HG03439 (cell line): ENCODE data around the gene ZNF281.
A peak's percentile ranks its signal among the peaks of the same experiment; 100 is the strongest.
"Not testable (repeated sequence)": the region's sequence is repeated elsewhere in the genome, so short reads cannot be mapped to it uniquely, and the experiment has no call there.

Experiments
- ATAC-seq: cut with Tn5 transposase; IDR thresholded peaks from one replicate; pipeline ENCODE4 v1.9.1; 2021; ENCODE audit warnings: mild to moderate bottlenecking, moderate library complexity; ENCODE audit not compliant: unreplicated experiment

The ZNF281 gene

GRCh38 chr1:200429221-200429751 is 19.4 kb upstream of the ZNF281 start:
- no peak for ATAC-seq

GRCh38 chr1:200428482-200429205 is 18.8 kb upstream of the ZNF281 start:
- ATAC-seq, result no peak

GRCh38 chr1:200427744-200428143 is 17.9 kb upstream of the ZNF281 start:
- ATAC-seq, result no peak

- no peak for ATAC-seq
These were observed 16.4 kb upstream of the ZNF281 start for GRCh38 chr1:200426196-200426595.

- no peak for ATAC-seq
These were observed 13.4 kb upstream of the ZNF281 start for GRCh38 chr1:200423235-200423634.

- ATAC-seq, result no peak
These were observed 12.4 kb upstream of the ZNF281 start for GRCh38 chr1:200422211-200422610.

GRCh38 chr1:200415789-200416593 is 6.2 kb upstream of the ZNF281 start:
- ATAC-seq, result peak; percentile 84

- peak; percentile 49 for ATAC-seq
These were observed 5.4 kb upstream of the ZNF281 start for GRCh38 chr1:200415227-200415626.

GRCh38 chr1:200414657-200415056 is 4.8 kb upstream of the ZNF281 start:
- ATAC-seq, result no peak

- ATAC-seq, result not testable (repeated sequence)
These were observed 3.9 kb upstream of the ZNF281 start for GRCh38 chr1:200413766-200414165.

GRCh38 chr1:200411406-200412257 is 1.8 kb upstream of the ZNF281 start:
- no peak for ATAC-seq

GRCh38 chr1:200410566-200410878 is 686 bp upstream of the ZNF281 start:
- no peak for ATAC-seq

GRCh38 chr1:200409203-200409760 is 554 bp downstream of the ZNF281 start:
- peak; percentile 33 for ATAC-seq

- ATAC-seq, result no peak
These were observed 3.6 kb downstream of the ZNF281 start for GRCh38 chr1:200406161-200406797.

- no peak for ATAC-seq
These were observed 4.6 kb downstream of the ZNF281 start for GRCh38 chr1:200405264-200405663.

GRCh38 chr1:200401708-200402107 is 8.1 kb downstream of the ZNF281 start:
- ATAC-seq, result no peak

GRCh38 chr1:200401263-200401662 is 8.6 kb downstream of the ZNF281 start:
- no peak for ATAC-seq

GRCh38 chr1:200400556-200400955 is 9.3 kb downstream of the ZNF281 start:
- ATAC-seq, result no peak

GRCh38 chr1:200399860-200400259 is 10.0 kb downstream of the ZNF281 start:
- ATAC-seq, result no peak

GRCh38 chr1:200398373-200398772 is 11.5 kb downstream of the ZNF281 start:
- no peak for ATAC-seq
